Measurements from ENCODE around the gene IDH3G.
"Not testable (repeated sequence)": the region's sequence is repeated elsewhere in the genome, so short reads cannot be mapped to it uniquely, and the experiment has no call there.

The IDH3G gene

DNA sequence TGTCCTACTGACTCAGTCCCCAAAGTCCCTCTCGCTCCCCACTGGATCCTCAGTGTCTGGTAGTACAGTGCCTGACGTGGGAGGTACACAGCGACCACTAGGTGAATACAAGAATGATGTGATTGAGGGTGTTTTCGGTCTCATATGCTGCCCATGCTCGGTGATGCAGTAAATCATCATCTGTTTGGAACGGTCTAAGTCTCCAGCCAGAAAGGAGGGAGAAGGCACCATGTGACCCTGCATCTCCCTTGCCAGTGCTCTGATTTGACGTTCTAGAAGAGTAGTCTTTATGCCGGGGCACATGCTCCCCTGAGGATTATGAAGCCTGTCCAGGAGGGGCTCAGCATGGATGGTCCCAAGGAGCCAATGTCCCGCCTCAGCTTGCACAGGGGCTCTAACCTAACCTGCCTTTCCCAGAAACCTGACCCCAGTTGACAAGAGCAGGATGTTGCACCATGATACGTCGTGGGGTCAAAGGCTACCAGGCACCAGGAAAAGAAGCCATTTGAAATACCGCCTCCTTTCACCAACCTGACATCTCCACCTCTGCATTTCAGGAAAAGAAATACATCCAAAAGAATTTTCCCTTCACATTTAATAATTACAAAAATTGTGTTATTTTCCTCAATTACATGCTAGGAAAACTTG is 43.9 kb downstream of the IDH3G start:
- POLR2A ChIA-PET, result no interaction called here

DNA sequence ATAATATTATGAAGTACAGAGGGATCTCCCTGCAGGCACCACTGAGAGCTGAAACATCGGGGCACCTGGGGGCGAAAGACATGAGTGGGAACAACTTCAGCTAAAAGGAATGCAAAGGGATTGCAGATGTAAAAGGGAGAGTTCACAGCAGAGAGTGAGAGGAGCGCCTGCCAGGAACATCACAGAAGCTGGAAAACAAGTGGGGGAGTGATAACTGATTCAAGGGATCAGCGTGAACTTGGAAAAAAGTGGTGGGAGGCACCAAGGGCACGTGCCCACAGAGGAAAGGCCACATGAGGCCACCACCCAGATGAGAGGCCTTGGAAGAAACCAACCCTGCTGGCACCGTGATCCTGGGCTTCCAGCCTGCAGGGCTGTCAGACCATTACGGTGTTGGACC is 45.2 kb downstream of the IDH3G start:
- DNase-seq (ENCODE audit: low read depth, low spot score); H3K4me3 ChIP-seq (ENCODE audit: low read depth, low read length); POLR2A ChIA-PET; CTCF ChIA-PET: not testable (repeated sequence)

More for the DNA sequence above, 43.9 kb downstream of the IDH3G start:
- TF ChIP-seq, protein P1, sequence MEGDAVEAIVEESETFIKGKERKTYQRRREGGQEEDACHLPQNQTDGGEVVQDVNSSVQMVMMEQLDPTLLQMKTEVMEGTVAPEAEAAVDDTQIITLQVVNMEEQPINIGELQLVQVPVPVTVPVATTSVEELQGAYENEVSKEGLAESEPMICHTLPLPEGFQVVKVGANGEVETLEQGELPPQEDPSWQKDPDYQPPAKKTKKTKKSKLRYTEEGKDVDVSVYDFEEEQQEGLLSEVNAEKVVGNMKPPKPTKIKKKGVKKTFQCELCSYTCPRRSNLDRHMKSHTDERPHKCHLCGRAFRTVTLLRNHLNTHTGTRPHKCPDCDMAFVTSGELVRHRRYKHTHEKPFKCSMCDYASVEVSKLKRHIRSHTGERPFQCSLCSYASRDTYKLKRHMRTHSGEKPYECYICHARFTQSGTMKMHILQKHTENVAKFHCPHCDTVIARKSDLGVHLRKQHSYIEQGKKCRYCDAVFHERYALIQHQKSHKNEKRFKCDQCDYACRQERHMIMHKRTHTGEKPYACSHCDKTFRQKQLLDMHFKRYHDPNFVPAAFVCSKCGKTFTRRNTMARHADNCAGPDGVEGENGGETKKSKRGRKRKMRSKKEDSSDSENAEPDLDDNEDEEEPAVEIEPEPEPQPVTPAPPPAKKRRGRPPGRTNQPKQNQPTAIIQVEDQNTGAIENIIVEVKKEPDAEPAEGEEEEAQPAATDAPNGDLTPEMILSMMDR (IDR thresholded peaks at IDR 0.05; ENCODE audit: insufficient read depth, low read length, missing control alignments), result no peak
- DNase-seq (ENCODE audit: low read depth, low spot score), result no peak
- H3K4me3 ChIP-seq (ENCODE audit: low read depth, low read length), result no peak overlapping the region
- CTCF ChIA-PET, result interaction anchor here (1.2 kb wide), 1 partner anchor 13 kb away, joined by 4 read pairs; no protein-coding TSS in a partner anchor

DNA sequence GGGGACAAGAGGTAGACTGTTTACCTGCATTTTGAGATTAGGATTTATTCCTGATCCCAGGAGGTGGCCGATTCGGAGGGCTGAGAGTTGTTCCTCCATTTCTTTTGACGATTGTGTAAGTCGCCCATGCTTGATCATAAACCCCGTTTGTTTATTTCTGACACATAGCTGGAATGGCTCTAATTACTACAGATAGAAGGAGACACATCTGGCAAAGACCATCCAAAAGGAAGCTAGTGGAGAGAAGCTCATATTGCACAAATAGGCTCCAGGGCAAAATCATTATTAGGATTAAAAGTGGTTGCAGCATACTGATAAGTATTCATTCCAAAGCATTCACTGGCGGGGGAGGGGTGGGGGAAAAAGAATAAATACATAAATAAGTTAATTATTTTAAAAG is 47.2 kb downstream of the IDH3G start:
- CTCF ChIA-PET, result interaction anchor here (0.9 kb wide), 1 partner anchor 205 kb away, joined by 3 read pairs; no protein-coding TSS in a partner anchor
- POLR2A ChIA-PET; H3K4me3 ChIP-seq (ENCODE audit: low read depth, low read length); DNase-seq (ENCODE audit: low read depth, low spot score): not testable (repeated sequence)

DNA sequence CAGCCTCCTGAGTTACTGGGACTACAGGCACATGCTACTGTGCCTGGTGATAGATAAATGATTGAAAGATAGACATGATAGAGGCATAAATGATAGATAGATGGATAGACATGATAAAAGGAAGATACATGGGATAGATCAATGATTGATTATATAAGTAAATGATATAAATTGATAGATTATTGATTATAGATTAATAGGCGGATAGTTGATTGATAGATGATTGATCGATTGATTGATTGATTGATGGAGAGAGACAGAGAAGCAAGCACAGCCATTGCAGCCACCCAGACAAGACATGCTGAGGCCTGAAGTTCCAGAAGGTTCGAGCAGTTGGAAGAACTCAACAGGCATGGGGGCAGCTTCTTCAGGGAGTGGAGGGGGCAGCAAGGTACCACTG is 47.8 kb downstream of the IDH3G start:
- ChIA-PET POLR2A (no interaction called here), CTCF (no interaction called here)
- TF ChIP-seq, protein P1 (IDR thresholded peaks at IDR 0.05; ENCODE audit: insufficient read depth, low read length, missing control alignments), result no peak
- H3K4me3 ChIP-seq (ENCODE audit: low read depth, low read length), result no peak overlapping the region
- DNase-seq (ENCODE audit: low read depth, low spot score), result no peak

DNA sequence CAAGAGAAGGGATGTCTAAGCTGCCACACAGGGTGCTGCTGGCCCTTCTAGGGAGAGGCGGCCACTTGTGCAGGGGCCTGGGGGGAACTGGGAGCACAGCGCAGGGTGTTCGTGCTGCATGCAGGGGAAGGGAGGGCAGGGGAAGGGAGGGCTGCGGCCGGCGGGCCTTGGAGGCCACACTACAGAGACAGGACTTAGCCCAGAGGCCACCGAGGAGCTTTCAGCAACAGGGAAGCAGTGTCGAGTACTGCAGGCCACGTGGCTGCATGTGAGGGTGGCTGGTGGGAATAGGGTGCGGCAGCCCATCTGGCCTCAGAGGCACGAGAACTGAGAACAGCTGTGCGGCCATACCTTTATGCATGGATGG is 49.1 kb downstream of the IDH3G start:
- ChIA-PET CTCF (interaction anchor here (1.4 kb wide), 2 partner anchors 11 to 18 kb away, joined by 3 to 4 read pairs; no protein-coding TSS in a partner anchor), POLR2A (interaction anchor here (0.7 kb wide), 1 partner anchor 77 kb away, joined by 3 read pairs; no protein-coding TSS in a partner anchor)
- H3K4me3 ChIP-seq (ENCODE audit: low read depth, low read length); DNase-seq (ENCODE audit: low read depth, low spot score): not testable (repeated sequence)

DNA sequence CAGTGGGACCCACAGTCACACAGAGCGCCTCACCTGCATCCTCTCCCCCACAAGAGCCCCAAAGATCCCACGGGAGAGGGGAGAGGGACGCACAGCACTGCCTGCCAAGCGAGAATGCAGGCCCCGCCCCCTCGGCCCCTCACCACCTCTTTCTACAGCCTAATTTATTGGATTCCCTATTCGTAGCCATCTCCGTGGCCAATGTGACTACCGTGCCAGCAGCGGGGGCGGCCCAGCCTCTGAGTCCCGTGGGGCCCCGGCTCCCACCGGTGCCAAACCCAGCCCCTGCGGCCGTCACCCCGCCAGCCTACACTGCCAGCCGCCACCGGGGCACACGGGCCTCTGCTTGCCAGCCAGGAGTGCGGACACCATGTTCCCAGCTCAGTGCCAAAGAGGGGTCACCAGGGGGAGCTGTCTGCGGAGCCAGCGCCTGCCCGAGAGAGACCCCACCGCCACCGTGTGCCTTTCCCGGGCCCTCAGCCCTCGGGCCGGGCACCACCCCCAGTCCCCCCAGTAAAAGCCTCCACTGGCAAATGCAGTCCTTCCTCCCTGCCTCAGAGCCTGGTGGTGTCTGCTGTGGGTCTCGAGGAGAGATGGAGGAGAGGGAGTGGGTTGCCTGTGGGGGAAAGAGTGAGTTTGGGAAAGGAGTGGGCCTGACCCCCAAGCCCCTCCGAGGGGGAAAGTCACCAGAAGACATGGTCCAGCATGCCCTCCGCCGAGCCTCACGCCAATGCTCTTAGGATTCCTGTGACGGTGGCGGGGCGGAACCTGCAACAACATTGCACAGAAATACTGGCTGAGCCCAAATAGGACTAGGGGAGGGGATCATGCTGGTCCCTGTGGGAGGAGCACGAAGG is 49.7 kb downstream of the IDH3G start:
- TF ChIP-seq, protein P1 (IDR thresholded peaks at IDR 0.05; ENCODE audit: insufficient read depth, low read length, missing control alignments), result peak; percentile 45
- ChIA-PET POLR2A (interaction anchor here (0.7 kb wide), 1 partner anchor 76 kb away, joined by 3 read pairs; no protein-coding TSS in a partner anchor), CTCF (interaction anchor here (0.6 to 1.4 kb wide), 3 partner anchors 10 to 18 kb away, joined by 3 to 4 read pairs (median 3); no protein-coding TSS in a partner anchor)
- H3K4me3 ChIP-seq (ENCODE audit: low read depth, low read length), result no peak overlapping the region
- no peak for DNase-seq (ENCODE audit: low read depth, low spot score)

DNA sequence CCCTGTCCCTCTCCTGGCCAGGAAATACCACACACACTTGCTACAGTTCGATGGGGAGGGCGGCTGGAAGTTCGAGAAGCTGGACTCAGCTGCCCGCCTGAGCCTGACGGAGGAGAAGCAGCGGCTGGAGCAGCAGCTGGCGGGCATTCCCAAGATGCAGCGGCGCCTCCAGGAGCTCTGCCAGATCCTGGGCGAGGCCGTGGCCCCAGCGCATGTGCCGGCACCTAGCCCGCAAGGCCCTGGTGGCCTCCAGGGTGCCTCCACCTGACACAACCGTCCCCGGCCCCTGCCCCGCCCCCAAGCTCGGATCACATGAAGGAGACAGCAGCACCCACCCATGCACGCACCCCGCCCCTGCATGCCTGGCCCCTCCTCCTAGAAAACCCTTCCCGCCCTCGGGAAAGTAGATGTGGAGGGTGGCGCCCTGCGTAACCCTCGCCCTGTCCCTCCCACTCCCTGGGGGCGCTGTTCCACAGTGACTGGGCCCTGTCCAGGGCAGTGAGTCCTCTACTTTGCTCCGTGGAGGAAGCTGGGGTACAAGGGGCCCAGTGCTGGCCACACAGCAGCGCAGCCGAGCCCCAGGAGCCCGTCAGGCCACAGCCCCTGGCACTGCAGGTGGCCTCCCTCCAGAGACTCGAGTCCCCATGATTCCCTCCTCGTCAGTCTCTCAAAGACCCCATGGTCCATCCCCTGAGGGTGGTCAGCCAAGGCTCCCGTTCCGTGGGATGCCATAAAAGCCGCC is 50.5 kb downstream of the IDH3G start:
- POLR2A ChIA-PET; DNase-seq (ENCODE audit: low read depth, low spot score): not testable (repeated sequence)

DNA sequence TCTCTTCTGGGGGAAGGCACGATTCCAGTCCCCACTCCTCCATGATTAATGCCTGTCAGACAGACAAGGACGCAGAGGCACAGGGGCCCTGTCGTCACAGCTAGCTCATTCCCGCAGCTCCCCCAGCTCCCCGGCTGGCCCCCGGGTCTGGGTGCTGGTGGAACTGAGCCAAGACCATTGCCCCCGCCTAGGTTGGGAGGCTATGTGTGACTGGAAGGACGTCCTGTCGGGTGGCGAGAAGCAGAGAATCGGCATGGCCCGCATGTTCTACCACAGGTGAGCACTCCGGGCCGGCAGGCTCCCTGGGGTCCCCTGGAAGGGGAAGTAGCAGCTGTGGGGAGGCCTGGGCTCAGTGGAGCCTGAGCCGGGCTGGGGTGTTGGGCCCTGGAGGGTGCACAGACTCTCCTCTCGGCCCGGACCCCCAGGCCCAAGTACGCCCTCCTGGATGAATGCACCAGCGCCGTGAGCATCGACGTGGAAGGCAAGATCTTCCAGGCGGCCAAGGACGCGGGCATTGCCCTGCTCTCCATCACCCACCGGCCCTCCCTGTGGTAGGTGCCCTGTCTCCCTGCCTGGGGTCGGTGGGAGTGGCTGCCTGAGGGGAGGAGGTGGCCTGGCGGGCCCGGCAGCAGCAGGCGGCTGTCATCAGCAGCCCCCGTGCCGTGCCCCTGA is 51.2 kb downstream of the IDH3G start:
- POLR2A ChIA-PET; H3K4me3 ChIP-seq (ENCODE audit: low read depth, low read length); CTCF ChIA-PET; DNase-seq (ENCODE audit: low read depth, low spot score): not testable (repeated sequence)

More for the DNA sequence above, 50.5 kb downstream of the IDH3G start:
- not testable (repeated sequence) for H3K4me3 ChIP-seq (ENCODE audit: low read depth, low read length)
- CTCF ChIA-PET, result interaction anchor here (0.6 to 1.4 kb wide), 3 partner anchors 9 to 17 kb away, joined by 3 to 4 read pairs (median 3); no protein-coding TSS in a partner anchor

DNA sequence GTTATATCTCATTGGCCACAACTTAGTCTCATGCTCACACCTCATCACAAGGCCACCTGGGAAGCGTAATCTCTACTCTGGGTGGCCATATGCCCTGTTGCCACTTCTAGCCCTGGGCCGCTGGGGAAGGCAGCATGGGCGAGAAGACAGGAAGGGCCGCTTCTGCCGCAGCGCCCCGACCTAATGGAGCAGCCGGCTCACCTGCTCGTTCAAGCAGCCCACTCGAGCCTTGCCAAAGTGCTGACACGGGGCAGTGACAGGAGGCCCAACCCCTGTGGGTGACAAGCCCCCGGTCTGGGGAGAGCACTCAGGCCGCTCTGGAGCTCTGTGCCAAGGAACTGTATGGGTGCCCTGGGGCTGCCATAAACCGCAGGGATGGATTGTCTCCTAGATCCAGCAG is 52.1 kb downstream of the IDH3G start:
- not testable (repeated sequence) for DNase-seq (ENCODE audit: low read depth, low spot score)

More for the DNA sequence above, 52.1 kb downstream of the IDH3G start:
- CTCF ChIA-PET; H3K4me3 ChIP-seq (ENCODE audit: low read depth, low read length); POLR2A ChIA-PET: not testable (repeated sequence)
